Mucosa of descending colon (tissue), 3 donors: ENCODE results near the gene CASZ1. TPM values are rescaled to one million over a fixed set of nuclear protein-coding genes. Genes with fewer than 3 reads are reported as not detected.

Experiments
- ATAC-seq: fragments of 200-7000 bp; cut with Tn5 transposase; one replicate; pipeline ENCODE4 v1.9.1; 2020; ENCODE audit warnings: mild to moderate bottlenecking, moderate library complexity
- DNase-seq, 3 donors: peaks; one replicate each; pipeline ENCODE4 v3.0.0-alpha.2; 2020
- H3K36me3 ChIP-seq: fragments of 200-600 bp; one replicate; pipeline ENCODE4 v1.8.0; 2021; ENCODE audit warnings: low read depth, mild to moderate bottlenecking
- H3K4me1 ChIP-seq: fragments of 200-600 bp; one replicate; pipeline ENCODE4 v1.8.0; 2021; ENCODE audit warnings: low read depth, mild to moderate bottlenecking
- H3K4me3 ChIP-seq: fragments of 200-600 bp; one replicate; pipeline ENCODE4 v1.8.0; 2021; ENCODE audit warnings: mild to moderate bottlenecking
- H3K9me3 ChIP-seq: fragments of 200-600 bp; one replicate; pipeline ENCODE4 v1.8.0; 2021; ENCODE audit warnings: mild to moderate bottlenecking
- intact Hi-C, 2 donors: fragments of 100-400 bp; cut with DNase I in 1 of 2; cut with micrococcal nuclease in 1 of 2; formaldehyde crosslinking; loops; one replicate each; pipeline versions ENCODE4 v1.11.0 to v1.11.1; 2022; cut with DNase I, micrococcal nuclease
- total RNA-seq, 3 donors: library from RNA; stranded (reverse); fragmentation: NEBNext Ultra II Directional in 2 of 3; extraction: Animal tissue kit (Norgen Biotek cat#: 25700) in 2 of 3; gene quantifications; one replicate each; pipeline versions ENCODE4 v1.2.1 to v1.2.4, GENCODE V29; 2021 to 2023
- TF ChIP-seq, protein P1 (sequence below): fragments of 200-600 bp; IDR thresholded peaks from one replicate; pipeline ENCODE4 v1.8.0; 2022; ENCODE audit warnings: antibody characterized with exemption, mild to moderate bottlenecking
- donor health status: DM: no; HTN: no; CAD: no; lungs with moderate emphysema.
- donor health status: DM: no; HTN: no; CAD: no.
- donor health status: DM: no; HTN: yes; CAD: no.

Gene CASZ1
- total RNA-seq, 3 donors from 2014 or later: 66.5 to 110 (median 84.5) TPM

DNA sequence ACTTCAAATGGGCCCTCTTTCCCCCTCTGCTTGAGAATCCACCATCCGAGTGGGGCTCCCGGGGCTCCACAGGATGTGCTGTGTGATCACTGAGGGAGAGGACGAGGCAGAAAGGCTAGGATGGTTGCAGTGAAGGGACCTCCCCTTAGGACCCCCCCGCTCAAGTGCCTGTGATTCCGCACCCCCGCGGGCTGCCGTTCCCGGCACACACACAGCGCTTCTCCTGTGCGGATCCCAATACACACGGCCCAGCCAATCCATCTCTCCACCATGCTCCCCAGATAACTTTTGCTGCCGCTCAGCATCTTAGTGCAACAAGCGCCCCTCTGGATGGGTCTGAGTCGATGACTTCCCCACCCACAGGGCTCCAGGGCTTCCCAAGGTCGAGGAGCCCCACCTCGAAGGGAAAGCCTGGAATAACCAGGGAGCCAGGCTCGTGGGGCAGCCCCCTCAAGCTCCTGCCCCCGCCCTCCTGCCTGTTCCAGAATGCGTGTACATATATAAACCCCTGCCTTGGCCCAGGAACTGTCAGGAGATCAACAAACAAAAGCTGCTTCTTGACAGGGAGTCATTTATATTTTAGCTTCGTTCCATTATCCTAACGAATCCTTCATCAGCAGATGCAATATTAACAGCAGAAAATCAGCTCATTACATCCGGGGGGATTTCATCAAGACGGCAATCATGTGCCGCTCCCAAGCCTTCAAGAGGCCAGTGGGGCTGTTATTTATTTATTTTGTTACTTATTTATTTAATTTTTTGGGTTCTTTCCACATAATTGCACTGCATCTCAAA is 83.7 kb downstream of the CASZ1 start:
- ATAC-seq (no peak), DNase-seq (no peak)
- H3K4me3 ChIP-seq: no peak overlapping the region
- H3K36me3 ChIP-seq: no peaks in the 10 kb centered on the region
- intact Hi-C loops: no loop called here
- TF ChIP-seq, protein P1, sequence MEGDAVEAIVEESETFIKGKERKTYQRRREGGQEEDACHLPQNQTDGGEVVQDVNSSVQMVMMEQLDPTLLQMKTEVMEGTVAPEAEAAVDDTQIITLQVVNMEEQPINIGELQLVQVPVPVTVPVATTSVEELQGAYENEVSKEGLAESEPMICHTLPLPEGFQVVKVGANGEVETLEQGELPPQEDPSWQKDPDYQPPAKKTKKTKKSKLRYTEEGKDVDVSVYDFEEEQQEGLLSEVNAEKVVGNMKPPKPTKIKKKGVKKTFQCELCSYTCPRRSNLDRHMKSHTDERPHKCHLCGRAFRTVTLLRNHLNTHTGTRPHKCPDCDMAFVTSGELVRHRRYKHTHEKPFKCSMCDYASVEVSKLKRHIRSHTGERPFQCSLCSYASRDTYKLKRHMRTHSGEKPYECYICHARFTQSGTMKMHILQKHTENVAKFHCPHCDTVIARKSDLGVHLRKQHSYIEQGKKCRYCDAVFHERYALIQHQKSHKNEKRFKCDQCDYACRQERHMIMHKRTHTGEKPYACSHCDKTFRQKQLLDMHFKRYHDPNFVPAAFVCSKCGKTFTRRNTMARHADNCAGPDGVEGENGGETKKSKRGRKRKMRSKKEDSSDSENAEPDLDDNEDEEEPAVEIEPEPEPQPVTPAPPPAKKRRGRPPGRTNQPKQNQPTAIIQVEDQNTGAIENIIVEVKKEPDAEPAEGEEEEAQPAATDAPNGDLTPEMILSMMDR: no peak
- peaks cover 7% of the 10 kb centered on the region for H3K4me1 ChIP-seq
- no peaks in the 10 kb centered on the region for H3K9me3 ChIP-seq

DNA sequence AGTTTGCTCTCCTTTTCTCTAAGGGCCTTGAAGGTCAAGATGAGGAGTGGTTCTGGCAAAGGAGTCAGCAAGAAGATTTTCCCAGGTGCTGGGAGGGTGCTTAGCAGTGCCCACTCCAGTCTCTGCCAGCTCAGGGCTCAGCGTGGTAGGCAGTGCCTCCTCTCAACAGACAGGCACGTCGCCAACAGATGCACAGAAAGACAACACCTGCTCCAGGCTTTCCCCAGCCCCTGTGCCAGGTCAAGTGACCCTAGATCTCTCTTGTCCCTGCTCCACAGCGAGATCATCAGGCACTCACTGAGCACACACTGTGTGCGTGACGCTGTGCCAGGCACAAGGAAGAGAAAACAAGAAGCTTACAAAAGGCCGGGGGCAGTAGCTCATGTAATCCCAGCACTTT is 86.0 kb downstream of the CASZ1 start:
- TF ChIP-seq, protein P1: no peak
- ATAC-seq: no peak
- H3K4me3 ChIP-seq: no peak overlapping the region
- no peak for DNase-seq
- no peaks in the 10 kb centered on the region for H3K36me3 ChIP-seq
- H3K4me1 ChIP-seq: no peaks in the 10 kb centered on the region
- H3K9me3 ChIP-seq: no peaks in the 10 kb centered on the region
- intact Hi-C loops: no loop called here

DNA sequence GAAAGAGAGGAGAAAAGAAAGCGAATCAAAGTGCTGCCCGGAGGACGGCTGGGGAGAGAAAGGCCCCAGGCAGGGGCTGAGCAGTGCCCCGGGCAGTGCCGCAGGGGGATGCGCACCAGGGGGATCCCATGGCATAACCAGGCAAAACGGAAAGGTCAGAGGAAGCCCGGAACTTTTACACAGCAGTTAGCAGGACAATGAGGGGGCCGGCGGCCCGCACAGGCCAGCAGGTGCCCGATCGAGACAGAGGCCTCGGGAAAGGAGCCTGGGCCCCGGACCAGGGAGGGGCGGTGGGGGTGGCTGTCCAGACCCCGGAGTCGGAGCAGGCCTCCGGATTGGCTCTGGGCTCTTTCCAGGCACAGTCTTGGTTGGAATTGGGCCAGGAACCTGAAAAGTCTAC is 86.8 kb downstream of the CASZ1 start:
- no peaks in the 10 kb centered on the region for H3K4me1 ChIP-seq
- H3K4me3 ChIP-seq: no peak overlapping the region
- no peaks in the 10 kb centered on the region for H3K9me3 ChIP-seq
- DNase-seq: no peak
- no peaks in the 10 kb centered on the region for H3K36me3 ChIP-seq
- intact Hi-C loops: no loop called here
- TF ChIP-seq, protein P1: no peak
- no peak for ATAC-seq

DNA sequence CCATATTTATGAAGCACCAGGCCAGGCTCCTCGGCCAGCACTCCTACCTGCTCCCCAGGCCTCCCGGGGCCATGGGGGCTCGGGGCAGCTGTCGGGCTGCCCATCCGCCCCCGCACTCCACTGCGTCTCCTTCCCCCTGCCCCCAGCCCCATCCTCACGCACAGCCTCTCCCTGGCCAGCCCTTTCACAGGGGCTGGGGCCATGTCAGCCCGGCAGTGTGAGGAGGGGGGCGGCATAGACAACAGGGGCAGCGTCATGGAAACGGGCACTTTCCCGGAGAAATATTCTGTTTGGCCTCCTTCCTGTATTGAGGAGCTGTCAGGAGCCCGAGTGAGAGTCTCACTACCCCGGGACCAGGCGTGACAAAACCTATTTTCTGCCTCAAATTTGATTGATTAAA is 87.3 kb downstream of the CASZ1 start:
- TF ChIP-seq, protein P1: no peak
- intact Hi-C loops: no loop called here
- Histone ChIP-seq H3K36me3 (no peaks in the 10 kb centered on the region), H3K4me3 (no peak overlapping the region), H3K4me1 (no peaks in the 10 kb centered on the region), H3K9me3 (no peaks in the 10 kb centered on the region)
- ATAC-seq (no peak), DNase-seq (no peak)

DNA sequence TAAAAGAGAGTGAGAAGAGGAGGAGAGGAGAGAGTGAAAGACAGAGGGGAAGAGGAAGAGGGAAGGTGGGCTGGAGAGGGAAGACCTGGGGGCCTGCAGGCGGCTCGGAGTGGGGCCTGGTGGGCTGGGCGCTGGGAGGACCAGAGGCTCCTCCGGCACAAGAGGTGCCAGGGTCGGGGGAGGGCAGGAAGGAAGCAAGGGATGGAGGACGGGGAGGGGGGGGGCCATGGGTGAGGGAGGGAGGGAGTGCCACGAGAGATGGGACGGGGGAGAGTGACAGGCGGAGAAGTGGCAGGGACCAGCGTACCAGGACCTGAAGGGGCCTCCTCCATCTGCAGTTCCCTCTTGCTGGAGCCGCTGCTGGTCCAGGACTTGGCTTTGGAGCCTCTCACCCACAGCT is 87.7 kb downstream of the CASZ1 start:
- Histone ChIP-seq H3K36me3 (no peaks in the 10 kb centered on the region), H3K4me1 (no peaks in the 10 kb centered on the region), H3K4me3 (no peak overlapping the region), H3K9me3 (no peaks in the 10 kb centered on the region)
- TF ChIP-seq, protein P1: no peak
- DNase-seq (no peak), ATAC-seq (no peak)
- intact Hi-C loops: no loop called here
